ENCODE results near the gene TRIL. TPM values are rescaled to one million over a fixed set of nuclear protein-coding genes. Genes with fewer than 3 reads are reported as not detected.

Gene TRIL
- total RNA-seq, 1 experiment from 2014 or later: 0.45 TPM

DNA sequence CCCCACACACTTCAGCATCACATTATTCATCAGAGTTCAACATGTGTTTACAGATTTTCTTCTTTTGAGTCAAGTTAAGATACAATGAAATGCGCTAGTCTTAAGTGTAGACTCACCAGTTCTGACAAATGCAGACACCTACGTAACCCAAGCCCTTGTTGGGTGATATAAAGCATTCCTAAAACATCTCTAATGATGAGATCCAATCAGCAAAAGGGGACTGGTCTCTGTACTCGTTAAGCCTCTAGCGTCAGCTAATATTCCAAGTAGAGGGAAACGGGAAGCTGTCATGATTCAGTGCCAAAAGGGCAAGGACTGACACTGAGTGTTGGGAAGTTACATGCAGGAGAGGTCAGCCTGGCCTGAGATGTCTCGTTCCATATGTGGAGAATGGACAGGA lies 38.7 kb upstream of the TRIL start:
- no peaks in the 10 kb centered on the region for H3K4me1 ChIP-seq
- POLR2A ChIA-PET: no interaction called here
- Mint-ChIP-seq H3K4me1 (ENCODE audit: low read depth, unreplicated experiment) (no peaks in the 10 kb centered on the region), H3K36me3 (ENCODE audit: insufficient read depth, unreplicated experiment) (no peaks in the 10 kb centered on the region), H3K9me3 (ENCODE audit: unreplicated experiment) (no peaks in the 10 kb centered on the region), H3K27ac (ENCODE audit: unreplicated experiment) (no peak overlapping the region), H3K4me3 (ENCODE audit: unreplicated experiment) (no peak overlapping the region), H3K27me3 (ENCODE audit: insufficient read depth, unreplicated experiment) (no peaks in the 10 kb centered on the region)
- no peak overlapping the region for H3K4me3 ChIP-seq (ENCODE audit: low read depth, low read length)
- no peaks in the 10 kb centered on the region for H3K9me3 ChIP-seq
- CTCF ChIA-PET: no interaction called here
- no peak for DNase-seq
- H3K36me3 ChIP-seq (ENCODE audit: control insufficient read depth, insufficient read depth, low read length): no peaks in the 10 kb centered on the region; the same call in 1 of the 2 replicates
- TF ChIP-seq, protein P1, sequence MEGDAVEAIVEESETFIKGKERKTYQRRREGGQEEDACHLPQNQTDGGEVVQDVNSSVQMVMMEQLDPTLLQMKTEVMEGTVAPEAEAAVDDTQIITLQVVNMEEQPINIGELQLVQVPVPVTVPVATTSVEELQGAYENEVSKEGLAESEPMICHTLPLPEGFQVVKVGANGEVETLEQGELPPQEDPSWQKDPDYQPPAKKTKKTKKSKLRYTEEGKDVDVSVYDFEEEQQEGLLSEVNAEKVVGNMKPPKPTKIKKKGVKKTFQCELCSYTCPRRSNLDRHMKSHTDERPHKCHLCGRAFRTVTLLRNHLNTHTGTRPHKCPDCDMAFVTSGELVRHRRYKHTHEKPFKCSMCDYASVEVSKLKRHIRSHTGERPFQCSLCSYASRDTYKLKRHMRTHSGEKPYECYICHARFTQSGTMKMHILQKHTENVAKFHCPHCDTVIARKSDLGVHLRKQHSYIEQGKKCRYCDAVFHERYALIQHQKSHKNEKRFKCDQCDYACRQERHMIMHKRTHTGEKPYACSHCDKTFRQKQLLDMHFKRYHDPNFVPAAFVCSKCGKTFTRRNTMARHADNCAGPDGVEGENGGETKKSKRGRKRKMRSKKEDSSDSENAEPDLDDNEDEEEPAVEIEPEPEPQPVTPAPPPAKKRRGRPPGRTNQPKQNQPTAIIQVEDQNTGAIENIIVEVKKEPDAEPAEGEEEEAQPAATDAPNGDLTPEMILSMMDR (IDR thresholded peaks at IDR 0.05; ENCODE audit: insufficient read depth in 1 of 2, low read depth in 1 of 2, low read length in 1 of 2, severe bottlenecking in 1 of 2, unreplicated experiment in 1 of 2): no peak
- intact Hi-C loops (cut with micrococcal nuclease; ENCODE audit: unreplicated experiment): no loop called here
- no TSS peak for BruUV-seq (replicated peaks)
- H3K27me3 ChIP-seq (replicated peaks; ENCODE audit: control insufficient read depth, insufficient read depth, low read length): no peaks in the 10 kb centered on the region

DNA sequence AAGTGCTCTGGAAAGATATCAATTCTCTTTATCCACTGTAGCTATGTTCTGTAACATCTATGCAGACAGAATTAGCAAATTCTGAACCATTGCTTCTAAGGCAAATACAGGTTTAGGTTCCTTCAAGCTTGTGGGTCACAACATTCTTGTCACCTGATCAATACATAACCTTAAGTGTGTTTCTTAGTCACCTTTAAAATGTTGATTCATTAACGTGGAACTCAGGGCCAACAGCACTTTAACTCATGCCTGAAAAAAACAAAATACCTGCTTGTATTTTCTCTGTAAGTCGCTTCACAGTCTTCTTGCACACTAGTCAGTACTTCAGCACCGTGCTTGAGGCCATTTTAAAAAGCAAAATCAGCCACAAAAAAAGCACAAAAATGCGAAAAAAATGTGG lies 35.2 kb upstream of the TRIL start:
- ChIA-PET CTCF (no interaction called here), POLR2A (no interaction called here)
- Mint-ChIP-seq H3K4me1 (ENCODE audit: low read depth, unreplicated experiment) (no peaks in the 10 kb centered on the region), H3K9me3 (ENCODE audit: unreplicated experiment) (no peaks in the 10 kb centered on the region), H3K4me3 (ENCODE audit: unreplicated experiment) (no peak overlapping the region), H3K36me3 (ENCODE audit: insufficient read depth, unreplicated experiment) (no peaks in the 10 kb centered on the region), H3K27me3 (ENCODE audit: insufficient read depth, unreplicated experiment) (no peaks in the 10 kb centered on the region), H3K27ac (ENCODE audit: unreplicated experiment) (no peak overlapping the region)
- Histone ChIP-seq H3K9me3 (no peaks in the 10 kb centered on the region), H3K27me3 (replicated peaks; ENCODE audit: control insufficient read depth, insufficient read depth, low read length) (no peaks in the 10 kb centered on the region), H3K36me3 (ENCODE audit: control insufficient read depth, insufficient read depth, low read length) (no peaks in the 10 kb centered on the region; the same call in 1 of the 2 replicates), H3K4me3 (ENCODE audit: low read depth, low read length) (no peak overlapping the region), H3K4me1 (no peaks in the 10 kb centered on the region)
- no peak for DNase-seq
- intact Hi-C loops (cut with micrococcal nuclease; ENCODE audit: unreplicated experiment): no loop called here
- TF ChIP-seq, protein P1 (IDR thresholded peaks at IDR 0.05; ENCODE audit: insufficient read depth in 1 of 2, low read depth in 1 of 2, low read length in 1 of 2, severe bottlenecking in 1 of 2, unreplicated experiment in 1 of 2): no peak
- BruUV-seq (replicated peaks): no TSS peak

DNA sequence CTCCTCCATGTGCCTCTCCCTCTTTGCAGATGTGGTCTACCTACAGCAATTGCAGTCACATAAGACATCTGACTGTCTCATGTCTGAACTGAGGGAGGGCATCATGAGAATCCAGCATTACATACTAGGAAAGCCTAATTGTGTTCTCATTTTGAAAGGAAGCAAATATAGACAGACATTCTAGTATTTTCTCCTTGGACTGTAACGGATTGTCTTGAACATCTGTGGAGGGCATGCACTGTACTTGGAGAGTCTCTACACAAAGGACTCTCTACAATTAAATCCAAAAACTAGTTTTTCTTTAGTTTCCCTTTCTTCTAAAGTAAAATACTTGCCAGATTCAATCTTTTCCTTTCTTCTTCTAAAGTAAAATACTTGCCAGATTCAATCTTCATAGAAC lies 34.7 kb upstream of the TRIL start:
- Histone ChIP-seq H3K4me1 (no peaks in the 10 kb centered on the region), H3K27me3 (replicated peaks; ENCODE audit: control insufficient read depth, insufficient read depth, low read length) (no peaks in the 10 kb centered on the region), H3K36me3 (ENCODE audit: control insufficient read depth, insufficient read depth, low read length) (no peaks in the 10 kb centered on the region), H3K4me3 (ENCODE audit: low read depth, low read length) (no peak overlapping the region), H3K9me3 (no peaks in the 10 kb centered on the region)
- DNase-seq: no peak
- no peaks in the 10 kb centered on the region for H3K36me3 Mint-ChIP-seq (ENCODE audit: insufficient read depth, unreplicated experiment)
- BruUV-seq (replicated peaks): no TSS peak
- H3K4me1 Mint-ChIP-seq (ENCODE audit: low read depth, unreplicated experiment): no peaks in the 10 kb centered on the region
- H3K27me3 Mint-ChIP-seq (ENCODE audit: insufficient read depth, unreplicated experiment): no peaks in the 10 kb centered on the region
- TF ChIP-seq, protein P1 (IDR thresholded peaks at IDR 0.05; ENCODE audit: insufficient read depth in 1 of 2, low read depth in 1 of 2, low read length in 1 of 2, severe bottlenecking in 1 of 2, unreplicated experiment in 1 of 2): no peak
- ChIA-PET POLR2A (no interaction called here), CTCF (no interaction called here)
- no peaks in the 10 kb centered on the region for H3K9me3 Mint-ChIP-seq (ENCODE audit: unreplicated experiment)
- no peak overlapping the region for H3K4me3 Mint-ChIP-seq (ENCODE audit: unreplicated experiment)
- H3K27ac Mint-ChIP-seq (ENCODE audit: unreplicated experiment): no peak overlapping the region
- intact Hi-C loops (cut with micrococcal nuclease; ENCODE audit: unreplicated experiment): no loop called here
